CMK (cell line): ENCODE data around the gene UTS2R.
"Not testable (repeated sequence)": the region's sequence is repeated elsewhere in the genome, so short reads cannot be mapped to it uniquely, and the experiment has no call there.

Experiments
- DNase-seq: peaks from one replicate; pipeline ENCODE4 v3.0.0-alpha.2; 2010; ENCODE audit warnings: low read depth

UTS2R gene

DNA sequence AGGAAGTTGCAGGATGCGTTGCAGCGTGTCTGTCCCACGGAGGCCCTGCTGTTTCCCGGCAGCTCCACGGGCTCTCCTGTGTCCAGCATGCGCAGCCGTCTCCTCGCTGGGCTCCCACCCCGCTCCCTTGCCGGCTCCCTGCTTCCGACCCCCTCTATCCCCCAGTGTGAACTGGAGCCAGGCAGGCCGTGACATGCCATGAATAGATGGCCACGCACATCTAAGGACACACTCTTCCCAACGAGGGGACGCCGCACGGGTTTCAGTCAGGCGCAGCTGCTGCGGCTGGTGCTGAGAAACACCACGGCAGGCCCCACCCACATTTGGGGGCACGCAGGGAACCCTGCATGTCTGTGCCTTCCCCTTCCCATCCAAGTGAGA, 37.4 kb downstream of the UTS2R start:
- DNase-seq = no peak

DNA sequence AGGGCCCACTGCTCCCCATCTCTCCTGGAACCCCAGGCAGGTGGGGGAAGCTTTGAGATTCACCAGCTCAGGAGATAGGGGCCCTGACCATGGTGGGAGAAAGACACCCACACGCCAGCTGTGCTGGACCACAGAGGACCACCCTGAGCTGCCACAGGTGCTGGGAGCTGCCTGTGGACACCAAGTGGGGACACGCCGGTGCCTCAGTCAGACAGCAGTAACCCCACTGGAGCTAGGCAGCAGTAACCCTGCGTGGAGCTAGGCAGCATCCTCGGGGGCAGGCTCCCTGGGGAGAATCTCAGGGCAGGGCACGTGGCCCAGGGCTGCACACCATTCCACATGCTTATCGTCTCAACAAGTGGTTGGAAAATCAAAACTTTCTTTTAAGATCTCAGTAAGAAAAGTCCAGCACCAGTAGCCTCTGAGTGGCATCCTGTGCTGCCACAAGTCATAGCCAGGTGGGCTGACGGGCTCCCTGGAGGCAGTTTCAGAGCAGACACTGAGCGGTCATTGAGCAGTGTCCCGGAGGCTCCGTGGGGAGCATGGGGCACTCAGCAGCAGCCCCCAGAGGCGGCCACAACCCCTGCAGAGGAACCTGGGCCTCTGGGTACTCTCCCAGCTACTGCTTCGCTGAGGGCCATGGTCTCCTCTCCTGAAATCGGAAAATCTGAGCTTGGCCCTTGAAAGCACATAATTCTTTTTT, 38.6 kb downstream of the UTS2R start:
- DNase-seq = no peak

DNA sequence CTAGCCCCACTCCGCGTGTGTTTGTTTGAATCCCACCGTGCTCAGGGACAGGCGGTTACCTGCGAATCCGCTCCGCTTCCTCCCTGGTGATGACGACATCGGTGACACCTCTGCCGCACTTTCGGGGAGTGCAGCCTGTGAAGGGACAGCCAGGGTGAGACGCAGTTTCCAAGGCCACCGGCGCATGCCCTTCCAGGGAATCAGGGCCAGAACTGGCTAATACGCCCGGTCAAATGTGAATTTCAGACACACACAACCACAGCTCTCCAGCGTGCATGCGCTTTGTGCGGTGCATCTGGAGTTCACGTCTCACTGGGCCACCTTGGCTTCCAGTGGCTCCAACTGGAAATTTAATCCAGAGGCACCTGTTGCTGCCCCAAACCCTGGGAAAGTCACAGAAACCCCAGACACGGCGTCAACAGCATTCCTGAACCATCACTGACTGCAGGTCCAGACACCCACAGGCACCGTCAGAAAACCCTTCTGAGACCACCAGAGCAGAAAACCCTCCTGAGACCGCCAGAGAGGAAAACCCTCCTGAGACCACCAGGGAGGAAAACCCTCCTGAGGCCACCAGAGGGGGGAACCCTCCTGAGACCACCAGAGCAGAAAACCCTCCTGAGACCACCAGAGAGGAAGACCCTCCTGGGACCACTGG, 40.0 kb downstream of the UTS2R start:
- DNase-seq = no peak

DNA sequence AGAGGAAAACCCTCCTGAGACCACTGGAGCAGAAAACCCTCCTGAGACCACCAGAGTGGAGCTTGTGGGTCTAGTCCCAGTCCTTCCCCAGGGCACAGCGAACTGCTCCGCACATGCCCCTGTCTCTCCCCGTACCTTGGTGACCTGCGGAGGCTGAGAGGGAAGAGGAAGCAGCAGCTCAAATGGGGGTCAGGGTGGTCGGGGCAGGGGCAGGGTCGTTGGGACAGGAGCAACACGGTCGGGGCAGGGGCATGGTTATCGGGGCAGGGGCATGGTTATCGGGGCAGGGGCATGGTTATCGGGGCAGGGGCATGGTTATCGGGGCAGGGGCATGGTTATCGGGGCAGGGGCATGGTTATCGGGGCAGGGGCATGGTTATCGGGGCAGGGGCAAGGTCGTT, 40.5 kb downstream of the UTS2R start:
- DNase-seq = not testable (repeated sequence)

DNA sequence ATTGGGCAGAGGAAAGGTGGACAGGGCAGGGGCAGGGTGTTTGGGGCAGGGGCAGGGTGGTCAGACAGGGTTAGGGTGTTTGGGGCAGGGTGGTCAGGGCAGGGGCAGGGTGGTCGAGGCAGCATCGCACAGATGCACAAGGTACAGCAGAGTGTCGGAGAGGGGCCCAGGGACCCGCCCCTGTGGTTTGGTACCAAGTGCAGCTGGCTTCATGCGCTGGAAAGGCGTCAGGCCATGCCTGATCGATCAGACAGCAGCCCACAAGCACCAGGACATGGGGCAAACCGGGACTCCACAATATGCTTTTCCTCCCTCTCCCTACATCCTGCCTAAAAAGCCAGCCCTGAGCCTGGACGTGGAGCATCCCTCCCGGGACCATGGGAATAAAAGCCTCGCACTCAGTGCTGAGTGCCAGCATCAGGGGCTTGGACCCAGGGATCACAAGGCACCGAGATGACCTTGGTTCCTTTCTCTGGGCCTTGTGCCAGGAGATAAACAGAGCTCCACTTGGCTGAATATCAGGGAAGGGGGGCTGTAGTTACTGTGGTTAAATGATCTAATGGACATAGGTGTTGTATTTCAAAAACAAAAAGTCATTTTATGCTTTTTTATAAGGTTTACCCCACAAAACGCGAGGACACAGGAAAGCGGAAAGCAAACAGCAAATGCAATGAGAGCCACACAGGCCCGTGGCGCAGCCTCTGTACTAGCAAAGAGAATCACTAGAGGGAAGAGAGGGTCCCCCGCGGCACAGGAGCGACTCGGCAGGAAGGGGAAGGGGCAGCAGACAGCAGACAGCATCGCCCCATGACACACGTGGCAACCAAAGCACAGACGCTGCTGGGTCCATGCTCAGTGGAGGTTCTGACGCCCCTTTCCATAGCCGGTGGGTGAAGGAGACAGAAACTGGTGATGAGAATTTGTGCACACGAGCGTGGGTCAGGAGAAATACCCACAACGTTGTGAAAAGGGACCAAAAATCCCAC, 41.3 kb downstream of the UTS2R start:
- DNase-seq = no peak

DNA sequence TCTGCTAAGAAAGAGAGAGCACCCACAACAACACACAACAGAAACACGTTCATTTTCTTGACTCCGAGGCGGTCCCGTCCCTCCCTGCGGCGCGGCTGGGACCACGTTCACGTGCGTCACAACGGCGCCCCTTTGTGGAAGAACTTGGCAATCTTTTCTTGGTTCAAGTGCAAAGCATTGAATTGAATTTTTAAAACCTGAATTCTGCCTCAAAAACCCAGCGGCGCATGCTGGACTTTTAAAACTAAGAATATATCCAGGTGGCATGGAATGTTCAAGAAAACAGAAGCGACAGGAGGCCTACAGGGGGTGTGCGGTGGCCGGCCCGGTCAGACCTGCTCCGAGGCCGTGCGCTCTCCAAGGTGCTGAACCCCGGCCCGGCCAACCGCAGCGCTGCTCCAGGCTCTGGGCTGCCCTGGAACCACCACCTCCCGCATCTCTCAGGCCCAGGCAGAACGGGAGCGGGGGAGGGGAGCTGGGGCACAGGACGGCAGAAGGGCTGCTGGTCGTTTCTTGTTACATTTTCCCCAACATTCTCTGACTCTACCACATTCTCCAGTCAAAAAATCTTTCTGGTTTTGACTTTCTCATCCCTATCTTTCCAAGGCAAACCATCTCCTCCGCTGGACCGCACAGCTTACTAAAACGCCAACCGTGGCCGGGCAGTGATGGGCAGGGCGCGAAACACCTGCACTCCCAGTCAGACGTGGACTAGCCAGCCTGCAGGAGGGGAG, 43.1 kb downstream of the UTS2R start:
- DNase-seq = no peak

DNA sequence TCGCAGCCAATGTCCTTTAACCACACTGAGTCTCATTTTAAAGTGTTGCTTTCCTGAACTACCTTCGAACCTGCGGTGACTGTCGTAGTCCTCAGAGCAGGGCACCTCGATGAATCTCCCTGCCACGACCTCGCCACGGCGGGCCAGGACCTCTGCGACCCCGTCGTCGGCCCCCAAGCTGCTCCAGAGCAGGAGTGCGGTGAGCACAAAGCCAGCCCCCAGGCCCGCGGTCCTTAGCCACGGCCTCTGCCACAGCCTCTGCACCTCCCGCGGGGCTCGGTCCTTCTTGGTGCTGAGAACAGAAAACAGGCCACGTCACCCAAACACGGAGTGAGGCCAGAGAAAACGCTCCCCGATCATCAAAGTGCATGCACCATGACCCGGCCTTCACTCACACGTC, 43.8 kb downstream of the UTS2R start:
- no peak for DNase-seq

DNA sequence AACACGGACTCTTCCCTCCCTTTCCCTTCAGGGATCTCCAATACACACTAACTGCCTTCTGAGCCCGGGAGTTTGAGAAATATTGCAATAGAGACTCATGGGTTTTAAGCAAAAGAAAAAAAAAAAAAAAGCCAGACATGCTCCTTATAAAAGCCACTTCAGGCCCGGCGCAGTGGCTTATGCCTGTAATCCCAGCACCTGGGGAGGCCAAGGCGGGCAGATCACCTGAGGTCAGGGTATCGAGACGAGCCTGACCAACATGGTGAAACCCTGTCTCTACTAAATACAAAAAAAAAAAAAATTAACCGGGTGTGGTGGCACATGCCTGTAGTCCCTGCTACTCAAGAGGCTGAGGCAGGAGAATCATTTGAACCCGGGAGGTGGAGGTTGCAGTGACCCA, 44.2 kb downstream of the UTS2R start:
- no peak for DNase-seq

DNA sequence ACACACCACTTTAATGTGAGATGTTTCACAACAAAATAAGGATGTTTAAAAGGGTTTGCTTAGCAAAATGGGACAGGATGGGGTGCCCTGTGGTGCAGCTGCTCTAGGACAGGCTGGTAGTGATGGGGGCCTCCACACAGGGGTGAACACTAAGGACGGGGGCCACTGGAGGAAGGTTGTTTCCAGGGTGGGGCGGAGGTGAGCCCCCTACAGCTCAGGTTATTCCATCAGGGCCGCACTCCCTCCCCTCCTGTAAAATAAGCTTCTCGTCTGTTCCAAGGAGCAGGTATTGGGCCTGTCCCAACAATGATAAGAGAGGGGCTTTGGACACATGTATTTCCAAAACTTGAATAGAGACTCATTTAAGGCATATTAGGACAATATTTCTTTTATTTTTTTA, 44.7 kb downstream of the UTS2R start:
- no peak for DNase-seq

DNA sequence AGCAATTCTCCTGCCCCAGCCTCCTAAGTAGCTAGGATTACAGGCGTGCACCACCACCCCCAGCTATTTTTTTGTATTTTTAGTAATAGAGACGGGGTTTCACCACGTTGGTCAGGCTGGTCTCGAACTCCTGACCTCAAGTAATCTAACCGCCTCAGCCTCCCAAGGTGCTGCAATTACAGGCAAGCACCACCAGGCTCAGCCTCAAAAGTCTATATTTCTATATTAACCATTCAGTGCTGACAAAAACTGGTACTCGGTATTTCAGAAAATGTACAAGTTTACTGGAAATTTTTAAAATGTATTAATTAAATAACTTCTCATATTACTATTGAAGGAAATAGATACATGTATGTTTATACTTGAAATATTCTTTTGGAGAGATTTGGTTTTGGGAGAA, 45.2 kb downstream of the UTS2R start:
- no peak for DNase-seq

DNA sequence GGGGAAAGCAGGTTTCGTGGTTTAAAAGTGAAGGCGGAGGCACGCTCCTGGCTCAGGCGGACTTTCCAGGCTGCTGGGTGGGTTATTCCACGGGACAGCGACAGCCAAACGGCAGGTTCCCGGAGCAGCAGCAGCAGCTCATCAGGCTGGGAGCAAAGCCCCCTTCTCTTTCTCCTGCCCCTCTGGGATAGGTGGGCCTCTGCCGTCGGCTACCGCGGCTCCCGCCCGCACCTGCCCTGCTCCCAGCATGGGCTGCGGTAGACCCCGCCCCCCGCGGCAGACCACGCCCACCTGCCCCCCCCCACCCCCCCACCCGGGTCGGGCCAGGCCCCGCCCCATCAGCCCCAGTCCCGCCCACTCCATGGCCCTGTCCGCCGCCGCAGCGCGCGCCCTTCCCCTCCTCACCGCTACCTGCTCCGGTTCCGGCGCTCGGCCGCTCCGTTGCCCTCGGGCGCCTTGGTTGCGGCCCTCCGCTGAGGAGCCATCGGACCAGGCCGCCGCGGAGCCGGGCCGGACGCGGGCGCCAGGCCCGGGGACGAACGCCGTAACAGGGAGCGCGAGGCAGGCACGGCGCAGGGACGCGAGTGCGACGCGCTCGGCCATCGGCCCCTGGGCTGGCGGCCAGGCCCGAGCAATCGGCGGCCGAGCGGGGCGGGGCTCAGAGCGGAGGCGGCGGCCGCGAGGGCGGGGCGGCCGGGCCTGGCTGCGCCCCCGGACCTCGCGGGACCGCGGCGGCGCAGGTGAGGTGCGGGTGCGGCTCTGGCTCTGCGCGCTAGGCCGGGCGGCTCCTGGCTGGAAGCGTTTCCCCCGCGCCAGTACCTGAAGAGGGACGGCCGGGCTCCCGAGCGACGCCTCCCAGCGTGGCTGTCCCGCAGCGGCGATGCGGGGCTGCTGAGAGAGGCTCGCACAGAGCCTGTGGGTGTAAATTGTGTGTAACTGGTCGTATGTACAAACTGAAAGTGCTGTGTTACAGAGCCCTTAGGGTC, 46.7 kb downstream of the UTS2R start, which contains the start of the genes HEXD and OGFOD3:
Gene HEXD, plus strand, starts transcription at position 347 of the 986 bp plus-strand sequence. CDS start 1,453 bp downstream, outside the sequence.
Gene OGFOD3, minus strand, starts transcription at position 586 of the 986 bp plus-strand sequence. Its CDS starts 101 bp downstream, at position 485.
- DNase-seq = peak; percentile 65

DNA sequence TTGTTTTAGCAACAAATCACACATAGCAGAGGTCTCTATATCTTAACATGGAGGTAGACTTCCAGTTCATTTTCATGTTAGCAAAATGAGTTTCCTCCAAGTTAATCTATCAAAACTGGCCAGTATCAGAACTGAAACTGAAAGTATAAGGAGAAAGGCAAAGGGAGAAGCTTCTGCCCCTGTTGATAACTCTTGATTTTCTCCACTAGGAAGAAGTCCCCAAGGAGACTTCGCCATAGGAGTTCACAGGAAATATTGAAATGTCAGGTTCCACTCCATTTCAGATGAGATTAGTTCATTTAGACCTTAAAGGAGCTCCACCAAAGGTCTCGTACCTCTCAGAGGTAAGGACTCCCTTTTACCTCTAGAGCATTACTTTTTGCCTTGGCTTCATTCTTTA, 48.0 kb downstream of the UTS2R start:
- no peak for DNase-seq

DNA sequence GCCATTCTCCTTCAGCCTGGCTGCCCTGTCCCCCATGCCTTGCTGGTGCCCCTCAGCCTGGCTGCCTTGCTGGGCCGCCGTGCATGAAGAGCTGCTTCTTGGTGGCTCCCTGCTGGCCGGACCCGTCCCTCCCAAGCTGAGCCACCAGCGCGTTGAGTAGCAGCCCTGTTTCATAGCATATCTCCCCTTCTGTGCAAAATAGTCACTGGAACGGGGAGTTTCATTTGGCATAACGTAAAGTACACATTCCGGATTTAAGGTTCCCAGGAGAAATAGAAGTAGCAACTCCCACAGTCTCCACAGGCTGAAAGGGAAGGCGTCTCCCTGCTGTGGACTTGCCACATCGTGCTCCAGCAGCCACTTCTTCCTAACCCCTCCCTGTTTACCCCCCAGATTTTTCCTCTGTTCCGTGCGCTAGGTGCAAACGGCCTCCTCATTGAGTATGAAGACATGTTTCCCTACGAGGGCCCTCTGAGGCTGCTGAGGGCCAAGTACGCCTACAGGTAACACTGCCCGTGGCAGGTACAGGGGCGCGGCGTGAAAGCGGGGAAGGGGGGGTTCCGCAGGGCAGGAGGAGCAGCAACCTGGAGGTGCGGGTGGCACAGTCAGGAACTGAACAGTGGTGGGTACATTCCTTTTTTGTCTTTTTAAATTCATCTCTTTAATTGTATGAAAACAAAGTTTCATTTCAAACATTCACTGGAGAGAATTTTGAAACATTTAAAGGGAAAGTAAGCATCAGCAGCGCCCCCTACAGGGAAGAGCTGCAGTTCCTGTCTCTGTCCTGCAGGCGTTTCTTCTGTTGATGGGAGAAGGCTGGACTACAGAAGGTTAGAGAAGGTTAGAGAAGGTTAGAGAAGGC, 52.7 kb downstream of the UTS2R start:
- no peak for DNase-seq

DNA sequence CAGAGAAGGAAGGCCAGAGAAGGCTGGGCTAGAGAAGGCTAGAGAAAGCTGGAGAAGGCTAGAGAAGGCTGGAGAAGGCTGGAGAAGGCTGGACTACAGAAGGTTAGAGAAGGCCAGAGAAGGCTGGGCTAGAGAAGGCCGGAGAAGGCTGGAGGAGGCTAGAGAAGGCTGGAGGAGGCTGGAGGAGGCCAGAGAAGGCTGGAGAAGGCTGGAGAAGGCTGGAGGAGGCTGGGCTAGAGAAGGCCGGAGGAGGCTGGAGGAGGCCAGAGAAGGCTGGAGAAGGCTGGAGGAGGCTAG, 53.2 kb downstream of the UTS2R start:
- no peak for DNase-seq
